Ammon's horn (tissue), 1 donor: ENCODE measurements around the gene TMTC1.
"Not testable (repeated sequence)": the region's sequence is repeated elsewhere in the genome, so short reads cannot be mapped to it uniquely, and the experiment has no call there.

Experiments
- DNase-seq: peaks from one replicate; pipeline ENCODE4 v3.0.0-alpha.2; 2016; ENCODE audit warnings: low spot score

Gene TMTC1

DNA sequence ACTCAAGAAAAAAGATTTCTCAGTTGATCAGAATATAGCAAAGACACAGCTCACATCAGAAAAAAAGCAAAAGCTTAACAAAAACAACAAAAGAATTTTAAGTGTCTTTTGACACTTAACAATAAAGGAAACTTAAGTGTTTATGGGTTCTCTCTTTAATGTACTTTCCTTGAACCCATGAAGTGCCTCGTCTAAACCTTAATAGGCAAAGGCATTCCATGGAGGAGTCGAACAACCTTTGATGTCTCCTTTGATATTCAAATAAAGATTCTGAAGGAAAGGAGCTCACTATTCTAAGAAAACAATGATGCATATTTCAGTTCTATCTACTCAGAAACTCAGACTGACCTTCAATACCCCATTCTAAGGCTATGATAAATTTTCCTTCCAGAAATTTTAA lies 116.7 kb downstream of the TMTC1 start:
- DNase-seq = no peak

DNA sequence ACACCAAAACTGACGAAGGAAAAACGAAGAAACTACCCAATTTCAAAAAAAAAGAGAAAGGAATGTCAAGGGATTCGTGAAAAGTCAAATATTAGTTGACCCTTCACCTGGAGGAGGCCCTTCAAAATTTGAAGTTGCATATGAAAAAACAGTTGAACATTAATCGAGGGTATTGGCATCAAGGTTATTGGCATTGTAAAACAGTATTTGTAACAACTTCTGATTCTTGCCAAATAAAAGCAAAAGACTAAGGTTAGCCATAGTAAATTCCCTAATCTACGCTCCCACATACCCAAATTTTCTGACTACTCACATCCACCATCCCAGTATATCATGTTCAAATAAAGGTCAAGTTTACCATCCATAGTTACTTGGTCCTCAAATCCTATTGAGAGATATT lies 118.6 kb downstream of the TMTC1 start:
- DNase-seq = no peak

DNA sequence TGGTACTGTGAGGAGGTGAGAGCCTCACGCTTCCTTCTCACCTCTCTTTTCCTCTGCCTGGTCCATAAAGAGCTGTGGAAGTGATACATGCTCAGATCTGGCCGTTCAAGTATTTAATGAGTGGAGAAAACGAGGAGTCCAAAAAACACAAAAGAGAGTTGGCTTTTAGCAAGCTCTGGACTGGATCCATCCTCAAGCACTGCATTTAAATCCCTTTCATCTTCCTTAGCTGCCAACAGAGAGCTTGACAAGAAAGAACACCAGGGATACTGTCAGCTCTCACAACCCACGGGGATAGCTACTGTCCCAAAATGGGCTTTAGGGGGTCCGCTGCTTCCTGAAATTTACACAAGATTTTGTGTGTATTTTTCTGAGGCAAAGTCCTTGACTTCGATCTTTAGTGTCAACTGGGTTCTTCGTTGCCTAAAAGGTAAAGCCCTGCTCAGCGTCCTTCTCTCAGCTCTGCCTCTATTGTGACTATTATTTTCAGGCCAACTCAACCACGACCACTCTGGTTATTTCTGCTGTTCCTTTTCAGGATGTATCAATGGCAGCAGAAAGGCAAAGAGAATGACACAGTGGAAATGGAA lies 120.9 kb downstream of the TMTC1 start:
- DNase-seq = peak; percentile 38

DNA sequence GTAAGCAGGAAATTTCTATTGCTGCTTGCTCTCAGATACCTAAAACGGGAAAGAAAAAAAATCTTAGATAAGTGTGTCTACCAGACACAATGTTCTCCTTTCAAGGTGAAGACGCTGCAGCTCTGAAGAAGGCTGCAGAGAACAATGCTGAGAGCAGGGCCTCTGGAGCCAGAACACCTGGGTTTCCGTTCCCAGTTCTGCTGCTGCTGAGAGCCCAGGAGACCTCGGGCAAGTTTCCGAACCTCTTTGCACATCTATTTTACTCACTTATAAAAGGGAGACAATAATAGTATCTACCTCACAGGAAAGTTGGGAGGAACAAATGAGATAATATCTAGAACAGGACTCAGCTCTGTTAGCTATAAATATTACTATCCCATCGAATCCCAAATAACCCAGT lies 122.9 kb downstream of the TMTC1 start:
- DNase-seq = no peak

DNA sequence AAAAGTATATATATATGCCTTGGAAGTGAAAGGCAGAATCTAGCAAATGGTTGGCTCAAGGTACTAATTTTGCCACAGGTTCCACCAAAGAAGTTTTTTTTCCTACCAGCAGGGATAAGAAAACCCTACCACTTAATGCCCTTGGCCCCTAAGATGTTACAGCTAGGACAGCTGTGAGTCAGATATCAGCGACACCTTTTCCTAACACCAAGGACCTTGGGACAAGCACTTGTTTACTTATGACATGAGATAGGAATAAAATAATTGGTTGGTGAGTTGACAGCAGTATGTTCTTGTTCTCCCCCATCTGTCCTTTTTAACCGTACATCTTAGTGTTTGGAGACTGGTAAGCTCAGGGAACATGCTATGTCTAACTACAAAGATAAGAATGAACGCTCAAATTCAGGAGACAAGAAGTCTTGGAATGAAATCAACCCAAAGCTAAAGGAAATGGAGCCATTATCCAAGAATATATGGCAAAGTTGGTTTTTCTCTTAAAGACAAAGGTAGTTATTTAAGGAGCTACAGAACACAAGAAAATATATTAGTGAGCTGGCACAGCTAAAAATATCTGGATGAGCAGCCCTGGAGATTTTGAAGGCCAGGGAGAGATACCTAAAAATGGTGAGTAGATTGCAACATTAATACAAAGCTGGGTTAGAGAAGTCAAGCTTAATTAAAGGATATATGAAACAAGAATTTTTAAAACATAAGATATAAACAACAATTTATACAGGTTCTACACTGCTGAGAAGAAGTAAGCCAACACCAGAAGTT lies 126.8 kb downstream of the TMTC1 start:
- DNase-seq = no peak

DNA sequence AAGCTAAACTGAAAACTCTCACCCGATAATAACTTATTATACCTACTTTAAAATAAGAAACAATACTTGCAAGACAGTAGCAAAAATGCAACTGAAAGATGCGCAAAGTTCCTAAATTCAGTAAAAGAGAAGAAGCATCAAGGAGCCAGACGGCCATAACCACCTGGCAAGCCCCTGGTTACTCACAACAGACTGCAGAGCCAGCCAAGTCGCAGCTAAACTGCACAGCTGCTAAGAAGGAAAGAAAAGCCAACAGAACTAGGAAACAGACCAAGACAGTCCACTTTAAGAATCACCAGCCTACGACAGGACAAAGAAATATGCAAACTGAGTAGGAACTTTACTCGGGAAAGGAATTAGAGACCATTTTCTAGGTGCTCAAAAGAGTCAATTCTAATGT lies 127.9 kb downstream of the TMTC1 start:
- DNase-seq = peak; percentile 12

DNA sequence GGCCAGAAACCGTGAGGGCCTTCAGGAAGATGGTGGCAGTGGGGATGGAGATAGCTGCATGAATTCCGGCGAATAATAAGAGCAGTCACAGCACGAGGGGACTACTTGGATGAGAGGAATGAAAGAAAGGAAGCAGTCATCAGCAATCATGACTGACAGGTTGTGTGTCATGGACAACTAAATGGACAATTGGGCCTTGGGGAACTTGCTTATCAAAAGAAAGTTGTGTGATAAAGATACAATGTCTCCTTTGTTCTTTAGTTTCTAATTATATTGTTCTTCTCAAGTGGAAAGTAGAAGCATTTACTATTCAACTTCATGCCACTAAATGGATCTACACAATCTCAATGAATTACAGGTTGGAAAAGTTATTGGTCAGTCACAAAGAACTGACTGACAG lies 130.5 kb downstream of the TMTC1 start:
- no peak for DNase-seq

DNA sequence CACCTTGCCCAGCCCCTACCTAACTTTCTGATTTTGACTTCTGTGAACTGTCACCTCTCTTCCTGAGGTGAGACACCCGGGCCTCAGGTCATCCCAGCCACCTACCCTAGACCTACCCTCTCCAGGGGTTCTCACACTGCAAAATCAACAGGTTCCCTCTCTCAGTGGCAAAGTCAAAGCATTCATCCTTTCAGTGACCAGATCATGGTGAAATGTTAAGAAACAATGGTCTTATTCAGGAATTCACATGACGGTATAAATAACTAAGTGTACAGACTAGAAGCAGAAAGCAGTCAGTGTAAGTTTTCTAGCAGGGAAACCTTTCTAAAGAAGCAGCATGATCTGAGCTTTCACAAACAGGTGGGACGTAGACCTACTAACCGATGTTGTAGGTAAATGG lies 133.4 kb downstream of the TMTC1 start:
- DNase-seq = no peak

DNA sequence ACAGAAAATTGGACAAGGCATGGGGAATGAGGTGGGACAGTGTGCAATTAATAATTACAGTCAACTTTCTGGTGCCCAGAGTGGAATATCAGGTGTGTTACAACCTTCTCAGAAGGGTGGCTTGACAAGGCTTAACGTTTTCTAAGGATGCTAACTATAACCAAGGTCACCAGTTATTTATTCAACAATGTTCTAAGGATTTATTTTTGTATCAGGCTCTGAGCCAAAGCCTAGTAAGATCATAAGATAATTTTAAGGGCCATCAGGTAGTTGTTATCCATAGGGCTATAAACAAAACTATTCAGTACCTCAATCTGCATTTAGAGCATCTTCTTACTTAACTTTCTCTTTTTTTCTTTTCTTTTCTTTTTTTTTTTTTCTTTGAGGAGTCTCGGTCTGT lies 134.0 kb downstream of the TMTC1 start:
- no peak for DNase-seq

DNA sequence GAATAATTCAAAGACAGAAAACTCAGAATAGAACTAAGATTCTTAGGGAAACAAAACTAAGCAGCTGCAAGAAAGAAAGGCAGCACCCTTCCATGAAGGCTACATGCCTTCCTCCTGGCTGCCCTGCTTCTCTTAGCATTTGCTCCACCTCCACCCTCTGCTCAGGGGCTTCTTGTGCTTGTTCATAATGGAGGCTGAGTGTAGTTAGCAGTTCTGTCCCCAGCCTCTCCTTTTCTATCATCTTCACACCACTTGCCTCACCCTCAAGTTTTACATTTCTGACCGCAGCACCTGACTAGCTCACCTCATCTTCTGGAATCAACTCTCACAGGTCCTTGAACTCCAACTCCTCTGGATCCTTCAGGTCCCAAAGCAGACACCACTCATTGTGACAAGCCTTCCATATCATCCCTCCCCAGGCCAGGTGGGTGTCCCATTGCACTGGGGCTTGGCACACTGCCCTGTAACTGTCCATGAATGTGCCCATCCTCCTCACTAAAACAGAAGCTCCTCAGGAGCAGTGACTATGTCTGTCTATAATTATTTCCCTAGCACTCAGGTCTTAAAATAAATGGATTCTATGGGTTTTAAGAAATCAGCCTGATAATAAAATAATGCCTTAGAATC lies 139.1 kb downstream of the TMTC1 start:
- no peak for DNase-seq

DNA sequence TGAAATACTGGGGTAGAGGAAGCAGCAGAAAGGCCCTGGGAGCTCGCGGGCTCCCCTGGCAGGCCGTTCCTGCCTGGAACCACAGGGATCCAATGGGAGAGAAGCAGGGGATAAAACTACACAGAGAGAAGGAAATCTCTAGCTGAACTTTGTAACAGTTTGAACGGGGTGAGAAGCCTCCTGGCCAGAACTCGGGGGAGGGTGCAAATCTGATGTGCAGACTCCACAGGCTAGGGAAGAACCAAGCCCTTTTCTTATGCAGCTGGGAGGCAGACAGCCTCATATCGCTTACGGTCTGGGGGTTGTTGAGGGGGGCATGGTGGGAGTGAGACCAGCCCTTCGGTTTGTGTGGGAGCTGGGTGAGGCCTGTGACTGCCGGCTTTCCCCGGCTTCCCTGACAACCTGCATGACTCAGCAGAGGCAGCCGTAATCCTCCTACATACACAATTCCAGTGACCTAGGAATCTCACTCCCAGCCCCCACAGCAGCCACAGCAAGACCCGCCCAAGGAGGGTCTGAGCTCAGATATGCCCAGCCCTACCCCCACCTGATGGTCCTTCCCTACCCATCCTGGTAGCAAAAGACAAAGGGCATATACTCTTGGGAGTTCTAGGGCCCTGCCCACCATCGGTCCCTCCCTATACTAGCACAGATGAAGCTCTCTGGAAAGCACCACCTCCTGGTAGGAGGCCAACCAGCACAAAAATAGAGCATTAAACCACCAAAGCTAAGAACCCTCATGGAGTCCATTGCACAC lies 143.0 kb downstream of the TMTC1 start:
- no peak for DNase-seq

DNA sequence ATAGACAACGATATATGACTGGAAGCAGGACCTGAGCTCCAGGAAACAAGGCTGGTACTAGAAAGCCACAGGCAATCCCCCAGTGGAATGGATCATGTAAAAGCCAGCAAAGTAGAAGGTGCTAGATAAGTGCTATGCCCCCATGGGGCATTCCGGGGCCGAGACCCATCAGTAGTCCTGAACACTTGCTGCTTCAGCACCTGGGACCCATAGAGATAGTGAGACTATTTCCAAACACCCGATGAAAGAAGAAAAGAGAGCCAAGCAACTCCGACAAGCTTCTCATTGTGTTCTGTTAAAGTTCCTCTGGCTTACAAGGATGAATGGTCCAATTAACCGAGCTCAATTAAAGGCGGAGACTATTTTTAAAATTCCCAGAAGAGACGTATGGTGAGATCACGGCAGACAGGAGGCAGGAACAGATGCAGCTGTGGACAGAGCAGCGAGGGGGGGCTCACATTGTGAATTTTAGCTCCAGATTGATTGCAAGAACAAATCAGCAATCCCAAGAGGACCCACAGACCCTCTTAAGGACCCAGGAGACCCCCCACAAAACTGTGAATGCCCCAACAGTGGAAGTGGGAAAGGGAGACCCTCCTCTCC lies 143.7 kb downstream of the TMTC1 start:
- no peak for DNase-seq

DNA sequence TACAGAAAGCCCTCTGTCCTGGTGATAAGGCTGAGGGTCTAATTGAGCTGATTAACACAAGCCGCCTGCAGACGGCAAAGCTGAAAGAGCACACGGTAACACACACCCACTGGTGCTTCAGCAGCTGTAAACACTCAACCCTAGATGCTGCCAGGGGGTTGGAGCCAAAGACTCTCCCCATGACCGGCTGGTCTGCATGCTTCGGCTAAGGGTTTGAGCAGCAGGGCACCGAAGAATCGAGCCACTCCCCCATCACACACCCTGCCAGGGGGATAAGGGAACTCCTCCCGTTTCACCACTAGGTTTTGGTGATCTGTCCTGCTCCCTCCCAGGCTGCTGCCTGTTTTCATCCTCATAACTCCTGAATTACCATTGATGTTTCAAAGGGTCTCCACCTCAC lies 145.2 kb downstream of the TMTC1 start:
- no peak for DNase-seq

DNA sequence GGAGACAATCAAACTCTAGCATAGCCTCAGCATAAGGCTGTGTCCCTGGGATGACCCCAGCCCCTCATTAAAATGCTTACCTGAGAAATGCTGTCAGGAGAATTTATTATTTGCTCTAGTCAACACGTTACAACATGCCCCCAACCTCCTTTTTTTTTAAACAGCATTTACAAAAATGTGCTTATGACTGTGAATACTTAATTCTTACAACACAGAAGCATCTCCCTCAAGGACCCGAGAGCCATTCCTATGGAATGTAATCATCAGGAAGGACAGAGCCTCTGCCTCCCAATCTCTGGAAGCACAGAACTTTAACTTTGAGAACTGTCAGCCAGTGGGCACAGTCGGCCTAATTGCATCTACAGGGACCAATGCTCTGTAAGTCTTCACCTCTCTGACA lies 149.7 kb downstream of the TMTC1 start:
- no peak for DNase-seq

DNA sequence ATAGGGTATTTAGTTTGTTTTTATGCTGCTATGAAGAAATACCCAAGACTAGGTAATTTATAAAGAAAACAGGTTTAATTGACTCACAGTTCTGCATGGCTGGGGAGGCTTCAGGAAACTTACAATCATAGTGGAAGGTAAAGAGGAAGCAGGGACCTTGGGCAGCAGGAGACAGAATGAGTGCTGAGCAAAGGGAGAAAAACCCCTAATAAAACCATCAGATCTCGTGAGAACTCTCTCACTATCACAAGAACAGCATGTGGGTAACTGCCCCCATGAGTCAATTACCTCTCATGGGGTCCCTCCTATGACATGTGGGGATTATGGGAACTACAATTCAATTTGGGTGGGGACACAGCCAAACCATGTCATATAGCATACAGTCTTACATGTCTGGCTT lies 153.6 kb downstream of the TMTC1 start:
- not testable (repeated sequence) for DNase-seq

DNA sequence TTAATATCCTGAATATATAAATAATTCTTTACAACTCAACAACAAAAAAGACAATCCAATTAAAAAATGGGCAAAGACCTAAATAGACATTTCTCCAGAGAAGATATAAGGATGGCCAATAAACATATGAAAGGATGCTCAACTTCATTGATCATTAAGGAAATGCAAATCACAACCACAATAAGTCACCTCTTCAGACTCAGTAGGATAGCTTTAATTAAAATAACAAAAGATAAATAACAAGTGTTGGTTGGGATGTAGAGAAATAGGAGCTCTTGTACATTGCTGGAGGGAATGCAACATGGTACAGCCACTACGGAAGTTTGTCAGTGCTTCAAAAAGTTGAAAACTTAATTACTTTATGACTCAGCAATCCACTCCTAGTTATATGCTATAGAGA lies 156.5 kb downstream of the TMTC1 start:
- no peak for DNase-seq

DNA sequence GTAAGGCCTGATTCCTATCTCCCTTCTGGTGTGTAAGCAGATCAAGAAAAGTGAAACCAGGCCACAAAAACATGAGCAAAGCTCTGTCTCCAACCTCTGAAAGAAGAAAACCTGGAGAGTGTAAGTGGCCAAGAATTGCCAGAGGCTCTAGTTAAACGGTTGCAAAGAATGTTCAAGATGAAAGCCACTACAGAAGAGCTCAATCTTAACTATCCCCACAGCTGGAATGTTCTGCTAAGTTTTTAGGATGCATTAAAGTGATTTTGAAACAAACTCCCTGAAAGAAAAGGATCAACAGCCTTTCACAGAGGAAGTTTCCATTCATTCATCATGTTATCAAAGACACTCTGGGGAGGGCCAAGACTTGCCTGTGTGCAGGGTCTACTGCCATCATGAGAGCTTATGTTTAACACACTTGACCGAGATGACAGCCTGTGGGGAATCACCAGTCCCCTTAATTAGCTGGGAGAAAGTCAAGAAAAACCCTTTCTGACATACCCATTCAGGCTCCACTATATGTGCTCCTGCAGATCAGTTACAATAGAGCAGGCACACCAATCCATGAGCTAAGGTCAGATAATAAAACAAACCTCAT lies 158.3 kb downstream of the TMTC1 start:
- no peak for DNase-seq

DNA sequence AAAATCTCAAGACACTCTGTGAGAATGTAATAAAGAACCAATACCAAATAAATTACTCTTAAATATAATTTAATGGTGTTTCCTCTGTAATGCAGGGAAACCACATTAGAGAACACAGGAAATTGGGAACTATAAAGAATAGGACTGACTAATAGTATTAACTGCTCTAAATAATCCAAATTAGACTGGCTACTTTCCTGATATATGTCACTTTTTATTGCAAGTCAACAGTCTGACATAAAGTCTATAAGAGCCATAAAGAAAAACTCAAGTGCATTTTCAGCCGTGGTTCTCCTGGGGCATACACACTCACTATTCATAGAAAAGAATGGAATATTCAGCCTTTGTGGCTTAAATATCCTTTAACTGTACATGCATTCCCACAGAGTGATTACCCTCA lies 161.5 kb downstream of the TMTC1 start:
- no peak for DNase-seq

DNA sequence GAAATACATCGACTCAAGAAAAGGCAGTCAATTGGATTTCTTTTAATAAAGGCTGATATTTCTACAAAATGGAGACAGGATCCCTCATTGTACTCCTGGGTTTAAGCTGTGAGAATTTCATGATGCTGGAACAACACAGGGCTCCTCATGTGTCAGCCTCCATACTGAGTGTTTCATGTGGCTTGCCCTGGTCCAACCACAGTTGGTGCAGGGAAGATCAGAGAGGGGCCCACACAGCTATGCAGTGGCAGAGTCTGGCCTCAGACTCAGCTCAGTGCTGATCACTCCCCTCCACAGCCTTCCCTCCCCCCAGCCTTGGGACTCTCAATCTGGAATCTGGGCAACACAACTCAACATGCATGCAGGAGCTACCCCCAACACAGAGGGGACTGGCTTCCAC lies 163.7 kb downstream of the TMTC1 start:
- DNase-seq = no peak

DNA sequence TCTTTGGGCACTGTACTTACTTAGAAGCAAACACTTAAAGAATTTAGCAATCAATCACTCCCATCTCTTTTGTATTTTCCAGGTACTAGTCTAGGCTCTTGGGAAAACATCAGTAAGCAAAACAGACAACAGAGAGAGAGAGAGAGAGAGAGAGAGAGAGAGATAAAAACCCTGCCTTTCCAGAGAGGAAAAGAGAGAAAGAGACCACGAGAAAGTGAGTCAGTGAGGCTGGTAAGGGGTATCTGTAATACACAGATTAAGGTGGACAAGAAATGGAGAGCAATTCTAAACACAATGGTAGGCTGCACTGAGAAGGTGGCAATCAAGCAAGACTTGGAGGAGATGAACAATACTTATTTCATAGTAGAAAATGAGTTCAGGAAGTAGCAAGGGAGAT lies 166.3 kb downstream of the TMTC1 start:
- DNase-seq = no peak

DNA sequence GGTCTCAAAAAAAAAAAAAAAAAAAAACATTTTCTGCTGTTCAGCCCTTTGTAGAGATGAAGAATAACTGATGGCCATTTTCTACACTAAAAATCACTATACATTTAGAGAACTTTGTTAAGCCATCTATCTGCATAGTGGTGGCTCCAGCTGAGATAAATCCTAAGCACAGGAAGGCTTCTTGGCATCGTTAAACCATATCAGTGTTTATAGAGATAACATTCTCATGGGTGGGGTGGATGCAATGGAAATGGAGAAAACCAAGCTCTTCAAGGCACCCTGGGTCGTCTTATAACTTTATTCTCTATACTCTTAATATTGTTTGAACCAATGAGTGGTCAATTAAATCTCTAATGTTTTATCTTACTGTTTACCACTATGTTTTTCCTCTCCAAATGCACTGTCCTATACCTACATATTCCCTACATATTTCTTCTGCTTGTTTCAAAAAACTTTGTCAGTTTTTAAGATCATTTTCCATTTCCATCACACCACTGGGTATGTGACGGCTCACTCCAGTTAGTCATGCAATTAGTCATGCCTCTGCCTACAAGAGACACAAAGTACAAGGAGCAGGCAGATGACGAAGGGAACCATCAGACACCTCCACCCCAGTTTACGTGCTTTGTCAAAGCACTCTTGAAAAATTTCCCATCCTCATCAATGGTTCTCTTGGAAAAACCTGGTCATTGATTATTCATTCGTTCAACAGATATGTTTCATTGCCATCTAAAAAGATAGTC lies 166.9 kb downstream of the TMTC1 start:
- DNase-seq = peak; percentile 49
